ENCODE data around the gene FEZ2. TPM values are rescaled to one million over a fixed set of nuclear protein-coding genes. Genes with fewer than 3 reads are reported as not detected.

Gene FEZ2, protein sequence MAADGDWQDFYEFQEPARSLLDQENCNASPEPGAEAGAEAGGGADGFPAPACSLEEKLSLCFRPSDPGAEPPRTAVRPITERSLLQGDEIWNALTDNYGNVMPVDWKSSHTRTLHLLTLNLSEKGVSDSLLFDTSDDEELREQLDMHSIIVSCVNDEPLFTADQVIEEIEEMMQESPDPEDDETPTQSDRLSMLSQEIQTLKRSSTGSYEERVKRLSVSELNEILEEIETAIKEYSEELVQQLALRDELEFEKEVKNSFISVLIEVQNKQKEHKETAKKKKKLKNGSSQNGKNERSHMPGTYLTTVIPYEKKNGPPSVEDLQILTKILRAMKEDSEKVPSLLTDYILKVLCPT
- 85.6 and 85.8 TPM in 2 replicates for polyA plus RNA-seq (2013)

DNA sequence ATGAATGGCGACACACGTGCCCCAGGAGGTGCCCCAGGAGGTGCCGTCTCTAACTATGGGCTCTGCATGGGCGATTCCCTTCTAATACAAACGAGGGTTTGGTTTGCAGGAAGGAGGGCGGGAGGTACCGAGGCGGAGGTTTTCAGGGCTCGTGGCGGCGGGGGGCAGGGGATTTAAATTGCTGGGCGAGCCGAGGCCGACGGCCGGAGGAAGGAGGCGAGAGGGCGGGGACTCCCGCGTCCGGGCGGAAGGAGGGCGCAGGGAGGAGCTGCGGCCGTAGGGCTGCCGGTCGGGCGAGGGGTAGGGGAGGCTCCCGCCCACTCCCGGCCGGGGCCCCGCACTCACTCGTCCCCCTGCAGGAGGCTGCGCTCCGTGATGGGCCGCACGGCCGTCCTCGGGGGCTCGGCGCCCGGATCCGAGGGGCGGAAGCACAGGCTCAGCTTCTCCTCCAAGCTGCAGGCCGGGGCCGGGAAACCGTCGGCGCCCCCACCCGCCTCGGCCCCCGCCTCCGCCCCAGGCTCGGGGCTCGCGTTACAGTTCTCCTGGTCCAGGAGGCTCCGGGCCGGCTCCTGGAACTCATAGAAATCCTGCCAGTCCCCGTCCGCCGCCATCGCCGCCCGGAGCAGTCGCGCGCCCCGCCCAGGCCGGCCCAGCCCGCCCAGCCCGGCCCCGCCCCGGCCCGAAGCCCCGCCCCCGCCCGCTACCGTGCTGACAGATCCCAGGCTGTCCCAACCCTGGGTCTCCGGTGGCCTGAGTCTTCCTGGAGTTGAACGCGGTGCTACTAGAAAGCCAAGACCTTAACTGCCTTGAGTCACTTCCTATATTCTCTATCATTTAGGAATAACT lies at the start of gene FEZ2:
Gene FEZ2, minus strand, starts transcription at position 637 of the 846 bp plus-strand sequence. Its CDS starts 26 bp downstream, at position 611.
- H3K9me3 ChIP-seq (ENCODE audit: insufficient read depth, low read depth, low read length) = no peaks in the 10 kb centered on the region
- H3K23ac ChIP-seq (ENCODE audit: low read length) = no peak within 1 kb of the TSS
- H3K4me1 ChIP-seq (ENCODE audit: control insufficient read depth in 1 of 2, insufficient read depth in 2 of 2, low read length in 2 of 2) = peaks cover 7 to 10% of the 10 kb centered on the region in 2 experiments
- DNase-seq = peak; percentile 69 to 71
- no peaks in the 10 kb centered on the region for H3K36me3 ChIP-seq (ENCODE audit: control insufficient read depth in 1 of 2, insufficient read depth in 2 of 2, low read length in 2 of 2)
- H4K8ac ChIP-seq (ENCODE audit: low read depth, low read length) = peak within 1 kb of the TSS; percentile 98
- H3K14ac ChIP-seq (ENCODE audit: low read length) = peak within 1 kb of the TSS; percentile 99
- no peak within 1 kb of the TSS for H2BK12ac ChIP-seq (ENCODE audit: low read length)
- H2AK5ac ChIP-seq (ENCODE audit: low read length) = peak within 1 kb of the TSS; percentile 70
- peak within 1 kb of the TSS; percentile 87 for H3K4me3 ChIP-seq (ENCODE audit: low read depth, low read length)
- peak within 1 kb of the TSS; percentile 85 for H3K4me2 ChIP-seq (ENCODE audit: low read length)
- H3K79me1 ChIP-seq (ENCODE audit: low read length) = peaks cover 8% of the 10 kb centered on the region
- H3K27ac ChIP-seq (ENCODE audit: low read depth, low read length) = peak within 1 kb of the TSS; percentile 95
- WGBS (ENCODE audit: extremely low coverage, insufficient coverage, insufficient read length) = no CpG with 5 or more reads among the region's 81 CpGs
- H4K91ac ChIP-seq (ENCODE audit: low read depth, low read length) = peak within 1 kb of the TSS; percentile 98
- no peaks in the 10 kb centered on the region for H3K27me3 ChIP-seq (ENCODE audit: insufficient read depth, low read length)
- H3K4ac ChIP-seq (ENCODE audit: low read depth, low read length) = peak within 1 kb of the TSS; percentile 44
- H3K79me2 ChIP-seq (ENCODE audit: control insufficient read depth, insufficient read depth, low read length, poor library complexity) = peaks cover 10% of the 10 kb centered on the region
- H2BK120ac ChIP-seq (ENCODE audit: insufficient read depth, low read length, poor library complexity) = peak within 1 kb of the TSS; percentile 96
- peak within 1 kb of the TSS; percentile 92 for H2BK5ac ChIP-seq (ENCODE audit: low read depth, low read length, poor library complexity)
- peak within 1 kb of the TSS; percentile 90 for H2AFZ ChIP-seq (ENCODE audit: insufficient read depth, low read length, poor library complexity)
- peak within 1 kb of the TSS; percentile 98 for H3K18ac ChIP-seq (ENCODE audit: low read length)
- H3K9ac ChIP-seq (ENCODE audit: low read length) = peak within 1 kb of the TSS; percentile 94
- H4K12ac ChIP-seq (ENCODE audit: low read depth, low read length) = peak within 1 kb of the TSS; percentile 97

DNA sequence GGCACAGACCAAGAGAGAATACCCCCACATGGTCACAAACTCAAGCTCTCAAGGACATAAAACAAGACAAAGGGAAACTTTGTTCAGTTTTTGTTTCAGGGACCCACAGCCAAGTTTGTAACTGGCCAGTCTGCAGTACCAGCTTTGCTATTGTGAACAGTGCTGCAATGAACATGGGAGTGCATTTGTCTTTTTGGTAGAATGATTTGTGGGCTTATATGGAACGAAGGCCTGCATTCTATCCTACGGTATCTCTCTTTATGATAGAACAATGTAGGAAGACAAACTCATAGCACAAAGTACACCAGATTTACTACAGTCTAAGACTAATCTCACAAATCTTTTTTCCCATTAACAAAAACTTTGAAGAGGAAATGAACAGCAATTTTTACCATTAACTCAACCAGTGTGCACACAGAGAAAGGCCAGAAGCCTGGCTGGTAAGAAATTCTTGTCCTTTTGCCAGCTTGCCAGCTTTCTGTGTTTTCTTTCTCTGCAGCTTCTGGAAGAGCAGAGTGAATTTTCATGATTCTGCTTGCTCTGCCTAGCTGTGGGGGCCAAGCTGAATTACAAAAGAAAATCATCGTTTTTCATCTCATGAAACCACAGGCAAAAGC lies 37.1 kb upstream of the FEZ2 start:
- no peaks in the 10 kb centered on the region for H3K4me1 ChIP-seq (ENCODE audit: control insufficient read depth in 1 of 2, insufficient read depth in 2 of 2, low read length in 2 of 2)
- no peak overlapping the region for H4K8ac ChIP-seq (ENCODE audit: low read depth, low read length)
- no peak overlapping the region for H4K12ac ChIP-seq (ENCODE audit: low read depth, low read length)
- H3K79me2 ChIP-seq (ENCODE audit: control insufficient read depth, insufficient read depth, low read length, poor library complexity) = no peaks in the 10 kb centered on the region
- H3K4me2 ChIP-seq (ENCODE audit: low read length) = no peak overlapping the region
- no peak for DNase-seq
- H4K91ac ChIP-seq (ENCODE audit: low read depth, low read length) = no peak overlapping the region
- no peak overlapping the region for H2BK5ac ChIP-seq (ENCODE audit: low read depth, low read length, poor library complexity)
- H2AK5ac ChIP-seq (ENCODE audit: low read length) = no peak overlapping the region
- H2AFZ ChIP-seq (ENCODE audit: insufficient read depth, low read length, poor library complexity) = no peak overlapping the region
- peaks cover 2% of the 10 kb centered on the region for H3K79me1 ChIP-seq (ENCODE audit: low read length)
- H3K9ac ChIP-seq (ENCODE audit: low read length) = no peak overlapping the region
- H3K27ac ChIP-seq (ENCODE audit: low read depth, low read length) = no peak overlapping the region
- no peak overlapping the region for H3K23ac ChIP-seq (ENCODE audit: low read length)
- no peak overlapping the region for H3K18ac ChIP-seq (ENCODE audit: low read length)
- H3K36me3 ChIP-seq (ENCODE audit: control insufficient read depth in 1 of 2, insufficient read depth in 2 of 2, low read length in 2 of 2) = no peaks in the 10 kb centered on the region
- H3K4ac ChIP-seq (ENCODE audit: low read depth, low read length) = no peak overlapping the region
- H3K4me3 ChIP-seq (ENCODE audit: low read depth, low read length) = no peak overlapping the region
- WGBS (ENCODE audit: extremely low coverage, insufficient coverage, insufficient read length) = no CpG with 5 or more reads among the region's 3 CpGs
- H3K27me3 ChIP-seq (ENCODE audit: insufficient read depth, low read length) = no peaks in the 10 kb centered on the region
- no peak overlapping the region for H2BK12ac ChIP-seq (ENCODE audit: low read length)
- no peak overlapping the region for H2BK120ac ChIP-seq (ENCODE audit: insufficient read depth, low read length, poor library complexity)
- H3K9me3 ChIP-seq (ENCODE audit: insufficient read depth, low read depth, low read length) = peaks cover 6% of the 10 kb centered on the region
- H3K14ac ChIP-seq (ENCODE audit: low read length) = no peak overlapping the region

DNA sequence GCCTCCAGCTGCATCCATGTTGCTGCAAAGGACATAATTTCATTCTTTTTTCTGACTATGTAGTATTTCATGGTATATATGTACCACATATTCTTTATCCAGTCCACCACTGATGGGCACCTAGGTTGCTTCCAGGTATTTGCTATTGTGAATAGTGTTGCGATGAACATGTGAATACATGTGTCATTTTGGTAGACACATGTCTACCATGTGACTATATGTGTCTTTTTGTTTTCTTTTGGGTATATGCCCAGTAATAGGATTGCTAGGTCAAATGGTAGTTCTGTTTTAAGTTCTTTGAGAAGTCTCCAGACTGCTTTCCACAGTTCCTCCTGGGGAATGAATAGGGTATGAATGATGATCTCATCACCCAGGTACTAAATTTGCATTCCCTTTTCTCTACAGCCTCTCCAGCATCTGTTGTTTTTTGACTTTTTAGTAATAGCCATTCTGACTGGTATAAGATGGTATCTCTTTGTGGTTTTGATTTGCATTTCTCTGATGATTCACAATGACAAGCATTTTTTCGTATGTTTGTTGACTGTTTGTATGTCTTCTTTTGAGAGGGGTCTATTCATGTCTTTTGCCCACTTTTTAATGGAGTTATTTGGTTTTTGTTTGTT lies 35.6 kb upstream of the FEZ2 start:
- no peaks in the 10 kb centered on the region for H3K27me3 ChIP-seq (ENCODE audit: insufficient read depth, low read length)
- no peak overlapping the region for H2AFZ ChIP-seq (ENCODE audit: insufficient read depth, low read length, poor library complexity)
- no peak overlapping the region for H3K14ac ChIP-seq (ENCODE audit: low read length)
- H3K79me1 ChIP-seq (ENCODE audit: low read length) = peaks cover 2% of the 10 kb centered on the region
- no peak overlapping the region for H3K9ac ChIP-seq (ENCODE audit: low read length)
- no peak overlapping the region for H3K18ac ChIP-seq (ENCODE audit: low read length)
- H4K91ac ChIP-seq (ENCODE audit: low read depth, low read length) = no peak overlapping the region
- no peak overlapping the region for H3K27ac ChIP-seq (ENCODE audit: low read depth, low read length)
- H4K8ac ChIP-seq (ENCODE audit: low read depth, low read length) = no peak overlapping the region
- no peak overlapping the region for H3K4me3 ChIP-seq (ENCODE audit: low read depth, low read length)
- H2BK5ac ChIP-seq (ENCODE audit: low read depth, low read length, poor library complexity) = no peak overlapping the region
- H3K23ac ChIP-seq (ENCODE audit: low read length) = no peak overlapping the region
- H2BK120ac ChIP-seq (ENCODE audit: insufficient read depth, low read length, poor library complexity) = no peak overlapping the region
- peak in 1 of 2 donors; percentile 42 for DNase-seq
- H4K12ac ChIP-seq (ENCODE audit: low read depth, low read length) = no peak overlapping the region
- H3K36me3 ChIP-seq (ENCODE audit: control insufficient read depth in 1 of 2, insufficient read depth in 2 of 2, low read length in 2 of 2) = no peaks in the 10 kb centered on the region
- no peak overlapping the region for H3K4ac ChIP-seq (ENCODE audit: low read depth, low read length)
- WGBS (ENCODE audit: extremely low coverage, insufficient coverage, insufficient read length) = no CpG with 5 or more reads among the region's 2 CpGs
- no peaks in the 10 kb centered on the region for H3K79me2 ChIP-seq (ENCODE audit: control insufficient read depth, insufficient read depth, low read length, poor library complexity)
- H3K4me1 ChIP-seq (ENCODE audit: control insufficient read depth in 1 of 2, insufficient read depth in 2 of 2, low read length in 2 of 2) = no peaks in the 10 kb centered on the region
- H3K9me3 ChIP-seq (ENCODE audit: insufficient read depth, low read depth, low read length) = peaks cover 6% of the 10 kb centered on the region
- no peak overlapping the region for H2AK5ac ChIP-seq (ENCODE audit: low read length)
- no peak overlapping the region for H2BK12ac ChIP-seq (ENCODE audit: low read length)
- no peak overlapping the region for H3K4me2 ChIP-seq (ENCODE audit: low read length)

DNA sequence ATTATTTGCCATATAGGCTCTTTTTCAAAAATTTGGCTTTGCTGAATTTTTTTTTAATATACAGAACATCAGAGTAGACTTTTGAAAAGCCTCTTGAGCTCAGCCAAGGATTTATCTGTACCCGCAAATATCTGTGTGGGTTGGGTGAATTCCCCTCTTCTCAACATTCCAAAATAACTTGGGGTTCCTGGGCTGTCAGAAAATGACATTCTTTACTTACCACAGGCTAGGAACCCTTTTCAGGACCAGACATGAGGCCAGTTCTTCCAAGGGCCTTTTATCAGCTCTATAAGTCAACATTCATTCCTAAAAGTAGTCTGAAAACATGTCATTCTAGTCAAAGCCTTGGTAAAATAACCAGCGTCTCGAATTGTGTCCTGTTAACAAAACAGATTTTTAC lies 28.8 kb upstream of the FEZ2 start:
- Histone ChIP-seq H3K9ac (ENCODE audit: low read length) (no peak overlapping the region), H3K4me1 (ENCODE audit: control insufficient read depth in 1 of 2, insufficient read depth in 2 of 2, low read length in 2 of 2) (peaks cover 2 to 4% of the 10 kb centered on the region in 2 experiments), H4K12ac (ENCODE audit: low read depth, low read length) (no peak overlapping the region), H3K23ac (ENCODE audit: low read length) (no peak overlapping the region), H3K4ac (ENCODE audit: low read depth, low read length) (no peak overlapping the region), H3K79me2 (ENCODE audit: control insufficient read depth, insufficient read depth, low read length, poor library complexity) (no peaks in the 10 kb centered on the region), H3K4me3 (ENCODE audit: low read depth, low read length) (no peak overlapping the region), H2BK12ac (ENCODE audit: low read length) (no peak overlapping the region), H3K36me3 (ENCODE audit: control insufficient read depth in 1 of 2, insufficient read depth in 2 of 2, low read length in 2 of 2) (no peaks in the 10 kb centered on the region), H4K8ac (ENCODE audit: low read depth, low read length) (no peak overlapping the region), H4K91ac (ENCODE audit: low read depth, low read length) (no peak overlapping the region), H3K79me1 (ENCODE audit: low read length) (peaks cover 2% of the 10 kb centered on the region), H2AFZ (ENCODE audit: insufficient read depth, low read length, poor library complexity) (no peak overlapping the region), H2BK120ac (ENCODE audit: insufficient read depth, low read length, poor library complexity) (no peak overlapping the region), H2BK5ac (ENCODE audit: low read depth, low read length, poor library complexity) (no peak overlapping the region), H3K27me3 (ENCODE audit: insufficient read depth, low read length) (no peaks in the 10 kb centered on the region), H3K18ac (ENCODE audit: low read length) (no peak overlapping the region), H3K9me3 (ENCODE audit: insufficient read depth, low read depth, low read length) (peaks cover 4% of the 10 kb centered on the region), H2AK5ac (ENCODE audit: low read length) (no peak overlapping the region), H3K27ac (ENCODE audit: low read depth, low read length) (no peak overlapping the region), H3K4me2 (ENCODE audit: low read length) (no peak overlapping the region), H3K14ac (ENCODE audit: low read length) (no peak overlapping the region)
- DNase-seq = no peak
- WGBS (ENCODE audit: extremely low coverage, insufficient coverage, insufficient read length) = no CpG with 5 or more reads among the region's 3 CpGs
